GM12878 (cell line): ENCODE results near the gene SRGAP2. TPM values are rescaled to one million over a fixed set of nuclear protein-coding genes. Genes with fewer than 3 reads are reported as not detected.
"Not testable (repeated sequence)": the region's sequence is repeated elsewhere in the genome, so short reads cannot be mapped to it uniquely, and the experiment has no call there.

ENCODE experiments used
- ATAC-seq: fragments of 200-7000 bp; cut with Tn5 transposase; 3 replicates; pipeline ENCODE4 v1.9.1; 2020; ENCODE audit warnings: mild to moderate bottlenecking, moderate library complexity
- Bru-seq: library from RNA; stranded (reverse); fragments of 400-500 nt; gene quantifications from one replicate; lab custom pipeline; 2021; lab: Mats Ljungman, UMichigan
- BruChase-seq, 2 experiments: library from RNA; stranded (reverse); fragments of 400-500 nt; gene quantifications; one replicate each; lab custom pipeline; 2021; lab: Mats Ljungman, UMichigan
- BruUV-seq: library from RNA; stranded (reverse); fragments of 400-500 nt; replicated peaks from 2 replicates; lab custom pipeline; 2021; lab: Mats Ljungman, UMichigan
- CTCF ChIA-PET: fragments of 300-600 bp; sonication (Branson Sonifier 250); formaldehyde crosslinking; extraction: SDS; loops from one replicate; lab custom pipeline; 2021; ENCODE audit warnings: inconsistent platforms; lab: Yijun Ruan, JAX
- POLR2A ChIA-PET: fragments of 350-600 bp; formaldehyde crosslinking; extraction: SDS; loops from one replicate; lab custom pipeline; 2021; ENCODE audit warnings: inconsistent platforms; lab: Charles Lee
- RAD21 ChIA-PET: fragments of 300-600 bp; sonication (Branson Sonifier 250); formaldehyde crosslinking; loops from one replicate; lab custom pipeline; 2023; ENCODE audit warnings: antibody characterized with exemption; ENCODE audit not compliant: unreplicated experiment; lab: Charles Lee
- SMC1A ChIA-PET: fragments of 300-600 bp; sonication (Branson Sonifier 250); formaldehyde crosslinking; loops from one replicate; lab custom pipeline; 2023; ENCODE audit not compliant: unreplicated experiment, uncharacterized antibody; lab: Charles Lee
- DNase-seq: peaks from one replicate; pipeline ENCODE4 v3.0.0-alpha.2; 2011; ENCODE audit warnings: low read depth, low spot score
- FAIRE-seq: peaks from 3 replicates; lab custom pipeline; 2011; peaks lifted over from hg19 to GRCh38; lab: Jason Lieb, UNC
- H2AFZ ChIP-seq: 2 replicates; pipeline ENCODE4 v1.6.0; 2011; ENCODE audit warnings: low read depth, low read length, control low read depth; ENCODE audit not compliant: control insufficient read depth
- H3K27ac ChIP-seq: 2 replicates; pipeline ENCODE4 v1.5.1; 2011; ENCODE audit warnings: control low read depth; ENCODE audit not compliant: control insufficient read depth, insufficient read depth
- H3K27me3 ChIP-seq, 2 experiments: replicated peaks in 1 of 2; 2 replicates each; pipeline versions ENCODE4 v1.6.0 to v1.6.1; 2011; ENCODE audit warnings: low read length in 1 of 2; ENCODE audit not compliant: control insufficient read depth in 2 of 2, insufficient read depth in 2 of 2
- H3K36me3 ChIP-seq, 2 experiments: 2 replicates each; pipeline ENCODE4 v1.5.1; 2011; ENCODE audit warnings: low read length in 1 of 2; ENCODE audit not compliant: control insufficient read depth in 2 of 2, insufficient read depth in 2 of 2
- H3K4me1 ChIP-seq: 2 replicates; pipeline ENCODE4 v1.6.1; 2011; ENCODE audit warnings: mild to moderate bottlenecking, low read length, moderate library complexity, mixed read lengths; ENCODE audit not compliant: control insufficient read depth, insufficient read depth
- H3K4me2 ChIP-seq: 2 replicates; pipeline ENCODE4 v1.6.0; 2011; ENCODE audit warnings: control low read depth; ENCODE audit not compliant: control insufficient read depth, insufficient read depth
- H3K4me3 ChIP-seq: fragments of 200-600 bp; sonication (generic); 2 replicates; pipeline ENCODE4 v1.5.1; 2016
- H3K79me2 ChIP-seq: 2 replicates; pipeline ENCODE4 v1.6.0; 2011; ENCODE audit warnings: low read length; ENCODE audit not compliant: control insufficient read depth, insufficient read depth
- H3K9ac ChIP-seq: 2 replicates; pipeline ENCODE4 v1.8.0; 2011; ENCODE audit warnings: low read length, control low read depth, mixed read lengths; ENCODE audit not compliant: control insufficient read depth, insufficient read depth
- H3K9me3 ChIP-seq: replicated peaks from 3 replicates; pipeline ENCODE4 v1.5.1; 2011; ENCODE audit warnings: mild to moderate bottlenecking, low read length; ENCODE audit not compliant: control insufficient read depth, insufficient read depth
- H4K20me1 ChIP-seq: 2 replicates; pipeline ENCODE4 v1.6.0; 2011; ENCODE audit not compliant: control insufficient read depth, insufficient read depth
- WGBS: methylation state at CpG from one replicate; pipeline ENCODE4 v1.1.6; 2016; ENCODE audit warnings: low lambda C conversion rate; ENCODE audit not compliant: insufficient replicate concordance, insufficient coverage; ENCODE audit errors: missing lambda C conversion rate; 5-methylcytosine and 5-hydroxymethylcytosine counted together
- in situ Hi-C: fragments of 300-500 bp; cut with MboI; formaldehyde crosslinking; loops from 9 replicates; pipeline ENCODE4 v1.14.3; 2018; ENCODE audit warnings: mixed read lengths
- intact Hi-C: fragments of 100-400 bp; cut with micrococcal nuclease; formaldehyde crosslinking; loops from one replicate; pipeline ENCODE4 v1.14.2; 2022; ENCODE audit not compliant: unreplicated experiment
- long read RNA-seq, 2 experiments: library from polyadenylated mRNA; unstranded; transcript quantifications; one replicate each; pipeline ENCODE4 v2.0.0, GENCODE V29; 2019 to 2020
- polyA minus RNA-seq, 3 experiments: library from RNA; depleted of rRNA, polyadenylated mRNA; stranded (reverse); fragments of >200 nt; gene quantifications; 2 replicates each; pipeline ENCODE4 v1.2.3, GENCODE V29; 2011
- polyA plus RNA-seq, 11 experiments: library from polyadenylated mRNA; depleted of rRNA in 4 of 11; unstranded in 6 of 11; stranded (reverse) in 5 of 11; fragments of >200 nt; fragmentation: Nextera tagmentation in 4 of 11; fragmentation: Illumina TruSeq in 1 of 11; extraction: Ambion mirVana in 4 of 11; extraction: Trizol in 1 of 11; gene quantifications; 1 replicate in 1 of 11; 2 replicates in 10 of 11; pipeline versions ENCODE4 v1.2.1 to v1.2.3, GENCODE V29; 2011 to 2016; ENCODE audit warnings: inconsistent platforms in 2 of 11, missing spikeins in 2 of 11, low read depth in 1 of 11
- total RNA-seq, 4 experiments: library from RNA; depleted of rRNA in 3 of 4; stranded (reverse); fragments of >200 nt in 3 of 4; fragmentation: Illumina TruSeq in 1 of 4; extraction: Trizol in 1 of 4; gene quantifications; 2 replicates each; pipeline versions ENCODE4 v1.2.1 to v1.2.3, GENCODE V29; 2013 to 2021
- TF ChIP-seq, protein P1 (sequence below): fragments of 450-650 bp; IDR thresholded peaks from 2 replicates; pipeline ENCODE4 v1.6.1; 2016; ENCODE audit warnings: mild to moderate bottlenecking

Gene SRGAP2
- total RNA-seq (2013; cell fraction: nucleolus; rRNA removed) = 26.8 and 33.2 TPM in 2 replicates
- total RNA-seq (2014; rRNA removed) = 8.6 and 9.8 TPM in 2 replicates
- total RNA-seq (2014; rRNA removed; fragmentation: Illumina TruSeq; extraction: Trizol) = 4.9 and 5.1 TPM in 2 replicates
- total RNA-seq (2021) = 11.6 and 13.6 TPM in 2 replicates
- polyA plus RNA-seq (2011; ENCODE audit: low read depth) = 4.1 TPM
- polyA plus RNA-seq (2011; rRNA removed) = 5.5 and 5.7 TPM in 2 replicates
- polyA plus RNA-seq (2011; cell fraction: cytosol; rRNA removed) = 8.2 and 8.6 TPM in 2 replicates
- polyA plus RNA-seq (2011; cell fraction: nucleus; rRNA removed) = 15.1 and 22.1 TPM in 2 replicates
- polyA plus RNA-seq (2012) = 6.8 and 7.0 TPM in 2 replicates
- 5.3 and 6.9 TPM in 2 replicates for polyA plus RNA-seq (2014; fragmentation: Illumina TruSeq; extraction: Trizol)
- 1 to 10 TPM; 1.2 to 2.5 TPM for polyA plus RNA-seq (2014; fragmentation: Nextera tagmentation; extraction: Ambion mirVana)
- polyA plus RNA-seq (2014; rRNA removed) = 7.2 and 8.2 TPM in 2 replicates
- polyA plus RNA-seq (2016; fragmentation: Nextera tagmentation; extraction: Ambion mirVana) = 10 to 100 TPM; 12.1 to 15.0 TPM
- 12.9 and 17.4 TPM in 2 replicates for polyA minus RNA-seq (2011; rRNA and poly(A)+ RNA removed)
- polyA minus RNA-seq (2011; cell fraction: cytosol; rRNA and poly(A)+ RNA removed) = 5.3 and 5.5 TPM in 2 replicates
- 20.1 and 48.2 TPM in 2 replicates for polyA minus RNA-seq (2011; cell fraction: nucleus; rRNA and poly(A)+ RNA removed)
- Bru-seq, nascent RNA = percentile 49 among the genes with signal in this experiment
- percentile 46 among the genes with signal in this experiment for BruChase-seq, experiment 1, labeled RNA remaining after a 6-hour chase
- percentile 47 among the genes with signal in this experiment for BruChase-seq, experiment 2, labeled RNA remaining after a 2-hour chase
- long read RNA-seq, experiment 1, partial matches to known transcripts = 1 of 2 reads
- long read RNA-seq, experiment 1, other reads (novel, unspliced or antisense) = 1 of 2 reads
- long read RNA-seq, experiment 2, partial matches to known transcripts = 1 of 3 reads
- long read RNA-seq, experiment 2, other reads (novel, unspliced or antisense) = 2 of 3 reads

DNA sequence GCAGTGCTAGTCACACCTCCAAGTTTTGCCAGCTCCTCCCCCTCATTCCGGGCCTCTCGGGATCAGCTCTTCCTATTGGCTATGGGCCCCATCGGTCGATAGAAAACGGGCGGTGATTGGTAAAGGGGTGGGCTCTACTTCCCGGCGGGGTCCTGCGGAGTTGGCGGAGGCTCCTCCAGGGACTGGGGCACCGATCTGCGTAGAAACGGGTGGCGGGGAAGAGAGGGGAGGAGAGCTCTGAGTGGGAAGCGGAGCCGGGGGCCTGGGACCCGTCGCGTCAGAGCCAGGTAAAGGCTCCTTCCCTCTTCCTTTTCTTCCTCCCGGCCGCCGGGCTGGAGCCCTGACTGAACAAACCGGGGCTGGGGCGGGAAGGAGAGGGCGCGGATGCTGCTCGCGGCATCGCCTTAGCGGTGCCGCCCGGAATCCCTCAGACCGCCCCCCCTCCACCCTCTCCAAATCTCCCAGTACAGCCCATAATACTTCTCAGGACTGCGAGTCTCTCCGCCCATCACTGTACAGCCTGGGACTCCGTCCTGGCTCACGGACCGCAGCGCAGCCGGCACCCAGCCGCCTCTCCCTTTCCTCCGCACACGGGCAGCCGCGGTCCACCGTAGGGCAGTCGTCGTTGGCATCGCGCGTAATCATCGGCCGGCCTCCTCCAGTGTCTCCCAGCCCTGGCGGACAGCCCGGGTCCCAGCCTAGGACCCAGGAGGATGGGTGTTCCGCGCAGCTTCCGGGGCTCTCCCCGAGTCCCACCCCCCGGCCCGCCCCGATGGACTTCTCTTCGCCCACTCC, at the start of gene SRGAP2:
TSS of gene SRGAP2 (plus strand) at position 178 of the 795 bp plus-strand sequence. CDS start 2,430 bp downstream, outside the sequence.
- Histone ChIP-seq H2AFZ (peak within 1 kb of the TSS; percentile 44), H3K4me3 (peak within 1 kb of the TSS; percentile 46; the same call in 1 of the 2 replicates), H3K4me2 (0 out of 2 replicates have a peak within 1 kb of the TSS, but pooled peaks have one; percentile 25)
- in situ Hi-C loops, H3K27me3 ChIP-seq, H3K9me3 ChIP-seq, CTCF ChIA-PET, H4K20me1 ChIP-seq, H3K27ac ChIP-seq, POLR2A ChIA-PET, FAIRE-seq, RAD21 ChIA-PET, H3K36me3 ChIP-seq, H3K79me2 ChIP-seq, H3K4me1 ChIP-seq, SMC1A ChIA-PET, intact Hi-C loops, H3K9ac ChIP-seq, DNase-seq: not testable (repeated sequence)
- BruUV-seq = TSS peak; percentile 63
- TF ChIP-seq, protein P1, sequence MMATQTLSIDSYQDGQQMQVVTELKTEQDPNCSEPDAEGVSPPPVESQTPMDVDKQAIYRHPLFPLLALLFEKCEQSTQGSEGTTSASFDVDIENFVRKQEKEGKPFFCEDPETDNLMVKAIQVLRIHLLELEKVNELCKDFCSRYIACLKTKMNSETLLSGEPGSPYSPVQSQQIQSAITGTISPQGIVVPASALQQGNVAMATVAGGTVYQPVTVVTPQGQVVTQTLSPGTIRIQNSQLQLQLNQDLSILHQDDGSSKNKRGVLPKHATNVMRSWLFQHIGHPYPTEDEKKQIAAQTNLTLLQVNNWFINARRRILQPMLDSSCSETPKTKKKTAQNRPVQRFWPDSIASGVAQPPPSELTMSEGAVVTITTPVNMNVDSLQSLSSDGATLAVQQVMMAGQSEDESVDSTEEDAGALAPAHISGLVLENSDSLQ = peak; percentile 44; the same call in 1 of the 2 replicates
- ATAC-seq = peak; percentile 80
- 1% methylated on average over 25 of the region's 63 CpGs for WGBS

DNA sequence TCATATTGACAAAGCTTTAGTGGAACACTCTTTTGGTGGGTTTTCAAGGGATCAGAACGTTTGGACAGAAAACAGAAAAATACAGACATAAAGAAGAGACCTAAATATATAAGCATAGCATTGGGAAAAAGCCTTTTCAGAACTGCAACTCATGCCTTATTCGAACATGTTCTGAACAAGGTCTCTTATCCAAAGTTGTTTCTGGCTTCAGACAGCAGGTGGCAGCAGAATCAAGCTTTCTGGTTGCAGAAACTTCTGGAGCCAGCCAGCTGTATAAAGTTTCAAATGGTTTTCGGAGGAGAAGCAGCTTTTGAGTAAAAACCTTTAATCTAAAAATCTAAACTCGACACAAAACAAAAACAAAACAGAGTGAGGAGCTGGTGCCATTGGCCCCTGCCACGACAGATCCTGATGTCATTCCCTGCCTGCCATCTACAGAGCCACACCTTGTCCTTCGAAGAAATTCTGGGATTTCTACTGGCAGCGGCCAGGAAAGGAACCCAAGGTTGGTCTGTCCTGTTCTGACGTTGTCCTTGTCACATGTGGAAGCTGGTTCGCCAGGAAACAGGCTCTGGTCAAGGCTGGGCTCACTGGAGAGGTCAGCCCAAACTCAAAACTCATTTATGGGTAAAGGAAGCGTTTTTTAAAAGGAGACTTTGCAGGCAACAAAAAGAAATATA, 35.9 kb upstream of the SRGAP2 start:
- H3K9ac ChIP-seq, H3K27me3 ChIP-seq, H3K79me2 ChIP-seq, DNase-seq, H3K4me3 ChIP-seq, H4K20me1 ChIP-seq, H3K4me1 ChIP-seq, H3K4me2 ChIP-seq, POLR2A ChIA-PET, SMC1A ChIA-PET, H3K27ac ChIP-seq, BruUV-seq, RAD21 ChIA-PET, intact Hi-C loops, H3K36me3 ChIP-seq, CTCF ChIA-PET, H2AFZ ChIP-seq, FAIRE-seq, in situ Hi-C loops, H3K9me3 ChIP-seq: not testable (repeated sequence)
- ATAC-seq = peak; percentile 87
- WGBS = 9% methylated on average over 4 of the region's 10 CpGs

DNA sequence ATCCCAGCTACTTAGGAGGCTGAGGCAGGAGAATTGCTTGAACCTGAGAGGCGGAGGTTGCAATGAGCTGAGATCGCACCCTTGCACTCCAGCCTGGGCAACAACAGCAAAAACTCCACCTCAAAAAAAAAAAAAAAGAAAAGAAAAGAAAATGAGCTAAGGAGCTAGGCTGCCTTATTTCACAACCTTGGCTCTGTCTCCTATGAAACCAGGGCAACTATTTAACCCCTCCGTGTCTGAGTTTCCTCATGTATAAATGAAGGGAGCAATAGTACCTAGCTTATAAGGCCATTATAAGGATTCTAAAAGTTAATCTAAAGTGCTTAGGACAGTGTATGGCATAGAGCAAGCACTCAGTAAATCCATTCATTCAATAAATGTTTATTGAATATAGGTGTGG, 33.5 kb upstream of the SRGAP2 start:
- in situ Hi-C loops, H3K36me3 ChIP-seq, ATAC-seq, RAD21 ChIA-PET, H3K79me2 ChIP-seq, H3K27ac ChIP-seq, BruUV-seq, H3K4me1 ChIP-seq, H3K9me3 ChIP-seq, H3K9ac ChIP-seq, FAIRE-seq, CTCF ChIA-PET, H3K4me3 ChIP-seq, SMC1A ChIA-PET, intact Hi-C loops, H3K4me2 ChIP-seq, POLR2A ChIA-PET, H3K27me3 ChIP-seq, H2AFZ ChIP-seq, DNase-seq, H4K20me1 ChIP-seq: not testable (repeated sequence)
- 85% methylated on average over 1 of the region's 3 CpGs for WGBS
